T-helper 17 cell (primary cell): ENCODE measurements around the gene MAP3K5. TPM values are rescaled to one million over a fixed set of nuclear protein-coding genes. Genes with fewer than 3 reads are reported as not detected.
"Not testable (repeated sequence)": the region's sequence is repeated elsewhere in the genome, so short reads cannot be mapped to it uniquely, and the experiment has no call there.

Experiments used
- ATAC-seq: fragments of 150-1000 bp; cut with Tn5 transposase; 2 replicates; pipeline ENCODE4 v1.10.0; 2021; ENCODE audit warnings: mild to moderate bottlenecking, moderate library complexity
- DNase-seq, 3 donors: peaks; one replicate each; pipeline versions ENCODE4 v3.0.0 to v3.0.0-alpha.2; 2020 to 2021
- H3K9me3 ChIP-seq: one replicate; pipeline ENCODE4 v1.7.0; 2013; ENCODE audit warnings: low read length, mild to moderate bottlenecking; ENCODE audit not compliant: control insufficient read depth, poor library complexity, severe bottlenecking
- H3K27ac Mint-ChIP-seq: one replicate; pipeline ENCODE4 v1.8.0; 2022; ENCODE audit warnings: mild to moderate bottlenecking, moderate library complexity, mixed read lengths
- H3K27me3 Mint-ChIP-seq: one replicate; pipeline ENCODE4 v1.8.0; 2022; ENCODE audit warnings: mixed read lengths
- H3K36me3 Mint-ChIP-seq: one replicate; pipeline ENCODE4 v1.8.0; 2022; ENCODE audit warnings: low read depth, mixed read lengths
- H3K4me1 Mint-ChIP-seq: one replicate; pipeline ENCODE4 v1.8.0; 2022; ENCODE audit warnings: mild to moderate bottlenecking, mixed read lengths
- H3K4me3 Mint-ChIP-seq: one replicate; pipeline ENCODE4 v1.8.0; 2022; ENCODE audit warnings: mild to moderate bottlenecking, moderate library complexity, mixed read lengths
- total RNA-seq, 4 donors: library from RNA in 2 of 4; stranded (reverse) in 2 of 4; gene quantifications; one replicate each; pipeline ENCODE4 v1.2.3 and lab custom pipeline; 2022 to 2026

Gene MAP3K5
- total RNA-seq, 2 donors from 2014 or later: 35.6 to 40.3 TPM

GRCh38 chr6:136763255-136763654 lies 29.0 kb downstream of the MAP3K5 start:
- no peaks in the 10 kb centered on the region for H3K27me3 Mint-ChIP-seq
- DNase-seq: no peak
- no peaks in the 10 kb centered on the region for H3K9me3 ChIP-seq
- peaks cover 62% of the 10 kb centered on the region for H3K4me1 Mint-ChIP-seq
- H3K4me3 Mint-ChIP-seq: peak overlapping the region; percentile 92
- H3K36me3 Mint-ChIP-seq: no peaks in the 10 kb centered on the region
- H3K27ac Mint-ChIP-seq: peak overlapping the region; percentile 98
- no peak for ATAC-seq

- Mint-ChIP-seq H3K27ac (peak overlapping the region; percentile 98), H3K4me1 (peaks cover 53% of the 10 kb centered on the region), H3K36me3 (no peaks in the 10 kb centered on the region), H3K4me3 (peak overlapping the region; percentile 92), H3K27me3 (no peaks in the 10 kb centered on the region)
- H3K9me3 ChIP-seq: no peaks in the 10 kb centered on the region
- ATAC-seq (peak; percentile 21), DNase-seq (no peak)
These were observed 30.0 kb downstream of the MAP3K5 start for GRCh38 chr6:136762022-136762975.

GRCh38 chr6:136761227-136761922 lies 30.9 kb downstream of the MAP3K5 start:
- H3K4me1 Mint-ChIP-seq: peaks cover 56% of the 10 kb centered on the region
- H3K36me3 Mint-ChIP-seq: peaks cover 2% of the 10 kb centered on the region
- no peaks in the 10 kb centered on the region for H3K27me3 Mint-ChIP-seq
- peak; percentile 58 for ATAC-seq
- DNase-seq: no peak
- H3K4me3 Mint-ChIP-seq: peak overlapping the region; percentile 92
- peak overlapping the region; percentile 98 for H3K27ac Mint-ChIP-seq
- H3K9me3 ChIP-seq: no peaks in the 10 kb centered on the region

- peak overlapping the region; percentile 98 for H3K27ac Mint-ChIP-seq
- ATAC-seq: peak; percentile 8
- peaks cover 56% of the 10 kb centered on the region for H3K4me1 Mint-ChIP-seq
- DNase-seq, H3K36me3 Mint-ChIP-seq, H3K27me3 Mint-ChIP-seq, H3K9me3 ChIP-seq: not testable (repeated sequence)
- H3K4me3 Mint-ChIP-seq: peak overlapping the region; percentile 92
These were observed 31.5 kb downstream of the MAP3K5 start for GRCh38 chr6:136760781-136761180.

DNA sequence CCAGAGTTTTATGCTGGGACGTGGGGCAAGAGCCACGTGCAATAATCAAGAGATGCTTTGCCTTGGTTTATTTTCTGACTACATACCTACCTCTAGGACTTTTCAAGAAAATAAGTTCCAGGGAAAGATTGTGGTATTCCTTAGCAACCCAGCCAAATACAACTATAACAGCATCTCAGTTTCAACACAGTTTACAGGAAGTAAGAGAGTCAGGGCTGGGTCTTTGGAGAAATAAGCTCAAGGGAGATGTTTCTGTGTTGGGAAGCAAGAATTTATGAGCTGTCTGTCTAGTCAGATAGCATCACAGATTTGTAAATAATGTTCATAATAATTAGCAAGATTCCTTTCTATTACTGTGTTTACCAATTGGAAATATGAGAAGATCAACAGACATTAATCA lies 35.1 kb downstream of the MAP3K5 start:
- DNase-seq (no peak), ATAC-seq (no peak)
- Mint-ChIP-seq H3K36me3 (peaks cover 2% of the 10 kb centered on the region), H3K27me3 (no peaks in the 10 kb centered on the region), H3K4me1 (peaks cover 60% of the 10 kb centered on the region), H3K27ac (peak overlapping the region; percentile 98), H3K4me3 (peak overlapping the region; percentile 34)
- no peaks in the 10 kb centered on the region for H3K9me3 ChIP-seq

DNA sequence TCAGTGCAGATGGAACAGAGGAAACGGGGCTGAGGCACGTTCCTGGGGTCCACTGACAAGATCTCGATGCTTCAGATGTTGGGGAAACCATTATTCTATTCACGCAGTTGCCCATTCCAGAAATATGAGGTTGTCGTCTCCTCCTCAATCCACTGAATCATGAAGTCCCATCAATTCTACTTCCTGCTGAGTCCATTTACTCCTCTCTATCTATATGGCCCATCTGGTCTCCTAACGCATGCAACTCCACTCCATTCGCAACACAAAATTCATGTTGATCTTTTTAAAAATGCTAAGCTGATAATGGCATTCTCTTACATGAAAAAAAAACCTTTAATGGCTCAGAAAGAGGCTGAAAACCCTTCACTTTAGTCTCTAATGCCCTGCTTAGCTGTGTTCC lies 37.5 kb downstream of the MAP3K5 start:
- Mint-ChIP-seq H3K36me3 (peaks cover 2% of the 10 kb centered on the region), H3K27ac (peak overlapping the region; percentile 98), H3K4me1 (peaks cover 65% of the 10 kb centered on the region), H3K27me3 (no peaks in the 10 kb centered on the region), H3K4me3 (peak overlapping the region; percentile 71)
- H3K9me3 ChIP-seq: no peaks in the 10 kb centered on the region
- DNase-seq (no peak), ATAC-seq (no peak)

DNA sequence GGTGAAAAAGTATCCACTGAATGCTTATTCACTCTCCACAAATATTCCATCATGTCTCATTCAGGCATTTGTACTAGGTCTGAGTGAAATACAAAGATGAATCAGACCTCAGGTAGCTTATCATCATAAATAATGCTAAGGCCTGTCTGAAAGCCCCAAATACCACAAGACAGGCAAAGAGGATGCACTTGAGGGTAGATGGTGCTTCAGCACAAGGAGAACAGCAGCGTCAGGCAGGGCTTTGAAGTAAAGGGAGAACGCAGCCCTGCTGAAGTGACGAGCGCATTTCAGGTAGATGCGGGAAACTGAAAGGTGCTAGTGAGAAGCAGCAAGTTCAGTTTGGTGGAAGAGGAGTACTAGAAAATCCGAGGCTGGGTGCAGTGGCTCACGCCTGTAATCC lies 38.7 kb downstream of the MAP3K5 start:
- H3K9me3 ChIP-seq: no peaks in the 10 kb centered on the region
- H3K4me3 Mint-ChIP-seq: peak overlapping the region; percentile 85
- H3K4me1 Mint-ChIP-seq: peaks cover 70% of the 10 kb centered on the region
- ATAC-seq: peak; percentile 94
- DNase-seq: peak; percentile 21 to 53 (median 51)
- peak overlapping the region; percentile 98 for H3K27ac Mint-ChIP-seq
- no peaks in the 10 kb centered on the region for H3K27me3 Mint-ChIP-seq
- H3K36me3 Mint-ChIP-seq: peaks cover 2% of the 10 kb centered on the region

GRCh38 chr6:136752554-136752953 lies 39.7 kb downstream of the MAP3K5 start:
- no peaks in the 10 kb centered on the region for H3K27me3 Mint-ChIP-seq
- H3K4me1 Mint-ChIP-seq: peaks cover 76% of the 10 kb centered on the region
- no peak for ATAC-seq
- peaks cover 2% of the 10 kb centered on the region for H3K36me3 Mint-ChIP-seq
- no peaks in the 10 kb centered on the region for H3K9me3 ChIP-seq
- H3K4me3 Mint-ChIP-seq: peak overlapping the region; percentile 85
- no peak for DNase-seq
- peak overlapping the region; percentile 98 for H3K27ac Mint-ChIP-seq

- ATAC-seq (no peak), DNase-seq (no peak)
- H3K9me3 ChIP-seq: no peaks in the 10 kb centered on the region
- Mint-ChIP-seq H3K27me3 (no peaks in the 10 kb centered on the region), H3K27ac (peak overlapping the region; percentile 98), H3K4me1 (peaks cover 78% of the 10 kb centered on the region), H3K36me3 (no peaks in the 10 kb centered on the region), H3K4me3 (peak overlapping the region; percentile 90)
These were observed 40.3 kb downstream of the MAP3K5 start for GRCh38 chr6:136751991-136752390.

- H3K9me3 ChIP-seq: no peaks in the 10 kb centered on the region
- no peak for DNase-seq
- H3K27me3 Mint-ChIP-seq: no peaks in the 10 kb centered on the region
- peak overlapping the region; percentile 98 for H3K27ac Mint-ChIP-seq
- H3K4me1 Mint-ChIP-seq: peaks cover 74% of the 10 kb centered on the region
- H3K4me3 Mint-ChIP-seq: peak overlapping the region; percentile 90
- no peaks in the 10 kb centered on the region for H3K36me3 Mint-ChIP-seq
- peak; percentile 55 for ATAC-seq
These were observed 40.7 kb downstream of the MAP3K5 start for GRCh38 chr6:136751522-136751956.

DNA sequence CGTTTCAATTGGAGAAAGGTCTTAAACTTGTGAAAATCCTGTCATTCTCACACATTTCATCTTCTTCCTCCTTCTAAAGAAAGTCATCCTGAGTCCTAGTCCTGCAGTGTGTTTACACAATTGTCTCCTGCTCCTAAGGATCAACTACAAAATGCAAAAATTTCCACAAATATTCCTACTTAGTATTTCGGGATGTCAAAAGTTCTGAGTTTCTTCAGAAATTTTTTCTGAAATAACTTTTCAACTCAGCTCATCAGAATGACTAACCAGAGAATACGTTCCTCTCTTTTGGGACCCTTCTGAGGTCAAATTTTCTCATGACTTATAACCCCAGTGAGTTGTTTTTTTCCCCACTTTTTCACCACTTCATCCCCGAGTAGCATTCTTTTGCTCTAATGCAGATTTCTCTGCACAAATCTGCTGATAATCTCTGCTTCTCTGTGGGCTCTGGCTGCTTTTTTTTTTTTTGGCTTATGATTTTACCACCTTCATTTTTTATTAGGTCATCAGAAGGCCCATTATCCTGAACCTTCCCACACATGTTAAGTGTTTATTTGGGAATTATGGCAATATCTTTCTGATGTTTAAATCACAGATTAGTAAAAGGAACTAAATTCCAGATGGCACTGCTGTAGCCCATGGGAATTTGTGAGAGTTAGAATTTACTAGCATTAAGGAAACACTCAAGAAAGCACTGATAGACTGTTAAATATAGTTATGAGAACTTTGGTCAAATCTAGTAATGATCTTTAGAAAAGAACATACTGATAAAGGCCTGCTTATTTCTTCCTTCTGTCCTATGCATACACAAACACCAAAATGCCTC lies 41.4 kb downstream of the MAP3K5 start:
- no peaks in the 10 kb centered on the region for H3K27me3 Mint-ChIP-seq
- no peaks in the 10 kb centered on the region for H3K9me3 ChIP-seq
- H3K4me3 Mint-ChIP-seq: peak overlapping the region; percentile 90
- no peaks in the 10 kb centered on the region for H3K36me3 Mint-ChIP-seq
- H3K4me1 Mint-ChIP-seq: peaks cover 71% of the 10 kb centered on the region
- peak overlapping the region; percentile 98 for H3K27ac Mint-ChIP-seq
- DNase-seq (no peak), ATAC-seq (no peak)

- H3K27ac Mint-ChIP-seq: peak overlapping the region; percentile 98
- H3K4me3 Mint-ChIP-seq: peak overlapping the region; percentile 55
These were observed 42.8 kb downstream of the MAP3K5 start for GRCh38 chr6:136749359-136749997.

More at GRCh38 chr6:136749359-136749997, 42.8 kb downstream of the MAP3K5 start:
- Mint-ChIP-seq H3K36me3 (no peaks in the 10 kb centered on the region), H3K4me1 (peaks cover 66% of the 10 kb centered on the region), H3K27me3 (no peaks in the 10 kb centered on the region)
- ATAC-seq (no peak), DNase-seq (no peak)
- H3K9me3 ChIP-seq: no peaks in the 10 kb centered on the region
